K562 treated with DMSO at 1 percent for 24 hours (cell line): ENCODE results near the gene CCNO. TPM values are rescaled to one million over a fixed set of nuclear protein-coding genes. Genes with fewer than 3 reads are reported as not detected.

Source experiments
- total RNA-seq: library from RNA; unstranded; fragments of 300-600 nt; gene quantifications from 2 replicates; pipeline ENCODE4 v1.2.3, GENCODE V29; 2022; ENCODE audit warnings: low read depth; ENCODE audit not compliant: insufficient read depth

The CCNO gene
- total RNA-seq = 3.6 and 4.7 TPM in 2 replicates

GRCh38 chr5:55232985-55233928 lies at the start of gene CCNO:
CCNO (minus strand) TSS chr5:55233608; CDS start chr5:55233523, 85 bp downstream.

GRCh38 chr5:55226934-55227663 lies 6.3 kb downstream of the CCNO start, which contains the start of gene MCIDAS:
MCIDAS (minus strand) TSS chr5:55227315; CDS start chr5:55227138, 177 bp downstream.

Other genes with a start within 250 kb of the CCNO start
- gene ESM1, start 248.0 kb downstream of the CCNO start, total RNA-seq = not detected in 2 replicates
- not detected in 2 replicates for gene GZMK, start 209.4 kb downstream of the CCNO start, total RNA-seq
- not detected in 2 replicates for gene GZMA, start 131.0 kb downstream of the CCNO start, total RNA-seq
- gene GPX8, start 73.4 kb downstream of the CCNO start, total RNA-seq = 1.2 and 1.6 TPM in 2 replicates
- not detected in 2 replicates for gene CDC20B, start 60.4 kb downstream of the CCNO start, total RNA-seq
- 1.0 and 1.1 TPM in 2 replicates for gene MCIDAS, start 6.3 kb downstream of the CCNO start, total RNA-seq
- 13.3 and 17.2 TPM in 2 replicates for gene DHX29, start 74.1 kb upstream of the CCNO start, total RNA-seq
- 28.5 and 44.4 TPM in 2 replicates for gene MTREX, start 74.4 kb upstream of the CCNO start, total RNA-seq